GM23248 (cell line): ENCODE measurements around the gene DENND5A. TPM values are rescaled to one million over a fixed set of nuclear protein-coding genes. Genes with fewer than 3 reads are reported as not detected.

ENCODE experiments used
- DNase-seq: peaks from one replicate; pipeline ENCODE4 v3.0.0-alpha.2; 2015
- H2AFZ ChIP-seq: fragments of 200-600 bp; sonication (generic); 2 replicates; pipeline ENCODE4 v1.6.1; 2016; ENCODE audit warnings: antibody characterized with exemption
- H3F3A ChIP-seq: fragments of 200-600 bp; sonication (generic); 2 replicates; pipeline ENCODE4 v1.6.1; 2016; ENCODE audit warnings: mild to moderate bottlenecking, antibody characterized with exemption, mixed run types; ENCODE audit not compliant: insufficient read depth
- H3K27ac ChIP-seq: fragments of 200-600 bp; sonication (generic); 2 replicates; pipeline ENCODE4 v1.5.1; 2016; ENCODE audit warnings: mild to moderate bottlenecking
- H3K27me3 ChIP-seq: fragments of 200-600 bp; sonication (generic); replicated peaks from 2 replicates; pipeline ENCODE4 v1.6.1; 2016; ENCODE audit warnings: mild to moderate bottlenecking; ENCODE audit not compliant: insufficient read depth
- H3K36me3 ChIP-seq: fragments of 200-600 bp; sonication (generic); 2 replicates; pipeline ENCODE4 v1.6.1; 2016; ENCODE audit warnings: low read depth, mild to moderate bottlenecking
- H3K4me1 ChIP-seq: fragments of 200-600 bp; sonication (generic); 2 replicates; pipeline ENCODE4 v1.6.1; 2016; ENCODE audit warnings: mild to moderate bottlenecking; ENCODE audit not compliant: insufficient read depth
- H3K4me2 ChIP-seq: fragments of 200-600 bp; sonication (generic); one replicate; pipeline ENCODE4 v1.6.1; 2016; ENCODE audit warnings: mild to moderate bottlenecking; ENCODE audit not compliant: unreplicated experiment
- H3K4me3 ChIP-seq: fragments of 200-600 bp; sonication (generic); 2 replicates; pipeline ENCODE4 v1.5.1; 2016; ENCODE audit warnings: mild to moderate bottlenecking
- H3K79me2 ChIP-seq: fragments of 200-600 bp; sonication (generic); 2 replicates; pipeline ENCODE4 v1.6.1; 2016; ENCODE audit warnings: mild to moderate bottlenecking; ENCODE audit not compliant: insufficient read depth
- H3K9ac ChIP-seq: fragments of 200-600 bp; sonication (generic); 2 replicates; pipeline ENCODE4 v1.6.1; 2016; ENCODE audit warnings: mild to moderate bottlenecking
- H3K9me2 ChIP-seq: fragments of 200-600 bp; sonication (generic); 2 replicates; pipeline ENCODE4 v1.6.1; 2016; ENCODE audit warnings: mixed run types, mild to moderate bottlenecking, moderate library complexity; ENCODE audit not compliant: insufficient read depth
- H3K9me3 ChIP-seq: fragments of 200-600 bp; sonication (generic); one replicate; pipeline ENCODE4 v1.6.1; 2017; ENCODE audit warnings: low read depth
- H4K20me1 ChIP-seq: fragments of 200-600 bp; sonication (generic); 2 replicates; pipeline ENCODE4 v1.6.0; 2016; ENCODE audit not compliant: insufficient read depth
- EZH2 ChIP-seq: fragments of 200-600 bp; sonication (generic); IDR thresholded peaks from 2 replicates; pipeline ENCODE4 v1.6.1; 2018; ENCODE audit warnings: antibody characterized with exemption, mild to moderate bottlenecking; ENCODE audit not compliant: insufficient read depth, poor library complexity, severe bottlenecking
- EZH2phosphoT487 ChIP-seq: fragments of 200-600 bp; sonication (generic); IDR thresholded peaks from 2 replicates; pipeline ENCODE4 v1.6.1; 2018; ENCODE audit warnings: antibody characterized with exemption, moderate library complexity, mild to moderate bottlenecking, low read depth; ENCODE audit not compliant: insufficient read depth
- WGBS, 2 experiments: methylation state at CpG; one replicate each; pipeline ENCODE4 v1.1.6; 2015 to 2017; ENCODE audit warnings: low lambda C conversion rate in 2 of 2, low coverage in 1 of 2; ENCODE audit errors: missing lambda C conversion rate in 2 of 2; 5-methylcytosine and 5-hydroxymethylcytosine counted together
- in situ Hi-C: fragments of 300-500 bp; cut with MboI; formaldehyde crosslinking; loops from 2 replicates; pipeline ENCODE4 v1.15.0; 2020
- polyA plus RNA-seq: library from polyadenylated mRNA; unstranded; fragments of >200 nt; fragmentation: Nextera tagmentation; extraction: Ambion mirVana; gene quantifications from 2 replicates; pipeline ENCODE4 v1.2.1, GENCODE V29; 2016
- total RNA-seq: library from RNA; depleted of rRNA; stranded (reverse); fragments of >200 nt; shearing (Covaris generic); gene quantifications from 2 replicates; pipeline ENCODE4 v1.2.3, GENCODE V29; 2014

DENND5A gene
- total and polyA plus RNA-seq, 2 experiments from 2014 or later = 28.4 to 127 TPM

GRCh38 chr11:9136741-9137140 is 128.4 kb downstream of the DENND5A start:
- no peak overlapping the region for H3K4me3 ChIP-seq
- TF ChIP-seq EZH2phosphoT487 (no peak), EZH2 (no peak)
- H3F3A ChIP-seq = peaks cover 40% of the 10 kb centered on the region
- H3K9me2 ChIP-seq = no peaks in the 10 kb centered on the region
- 92 to 96% methylated on average over 2 of the region's 2 CpGs for WGBS, 2 experiments
- no peak overlapping the region for H3K4me2 ChIP-seq
- H3K27ac ChIP-seq = no peak overlapping the region
- peaks cover 45% of the 10 kb centered on the region for H3K36me3 ChIP-seq
- H4K20me1 ChIP-seq = no peaks in the 10 kb centered on the region
- H2AFZ ChIP-seq = no peak overlapping the region
- no peaks in the 10 kb centered on the region for H3K27me3 ChIP-seq
- no peak overlapping the region for H3K9ac ChIP-seq
- H3K79me2 ChIP-seq = 0 out of 2 replicates have a peak, but pooled peaks cover 4% of the 10 kb centered on the region
- H3K9me3 ChIP-seq = no peaks in the 10 kb centered on the region
- peaks cover 16% of the 10 kb centered on the region for H3K4me1 ChIP-seq
- DNase-seq = no peak
- in situ Hi-C loops = no loop called here

GRCh38 chr11:9133956-9134355 is 131.2 kb downstream of the DENND5A start:
- WGBS, 2 experiments = 98 to 100% methylated on average over 2 of the region's 2 CpGs
- Histone ChIP-seq H3F3A (peaks cover 19% of the 10 kb centered on the region; the same call in 1 of the 2 replicates), H3K4me2 (no peak overlapping the region), H3K9me2 (no peaks in the 10 kb centered on the region), H3K27ac (no peak overlapping the region), H3K4me3 (no peak overlapping the region), H3K27me3 (no peaks in the 10 kb centered on the region), H3K79me2 (0 out of 2 replicates have a peak, but pooled peaks cover 4% of the 10 kb centered on the region), H4K20me1 (no peaks in the 10 kb centered on the region), H3K4me1 (peaks cover 10% of the 10 kb centered on the region), H3K9me3 (no peaks in the 10 kb centered on the region), H2AFZ (no peak overlapping the region), H3K36me3 (peaks cover 21% of the 10 kb centered on the region; the same call in 1 of the 2 replicates), H3K9ac (no peak overlapping the region)
- no peak for DNase-seq
- in situ Hi-C loops = no loop called here
- TF ChIP-seq EZH2 = no peak
- no peak for TF ChIP-seq EZH2phosphoT487

- no peaks in the 10 kb centered on the region; the same call in 1 of the 2 replicates for H3K9me2 ChIP-seq
- no peaks in the 10 kb centered on the region for H3K9me3 ChIP-seq
- no peaks in the 10 kb centered on the region for H3K79me2 ChIP-seq
- H3K4me1 ChIP-seq = 0 out of 2 replicates have a peak, but pooled peaks cover 4% of the 10 kb centered on the region
- no peak overlapping the region for H3K4me2 ChIP-seq
- 96 to 97% methylated on average over 5 of the region's 5 CpGs for WGBS, 2 experiments
- no peak overlapping the region for H2AFZ ChIP-seq
- peaks cover 19% of the 10 kb centered on the region; the same call in 1 of the 2 replicates for H3F3A ChIP-seq
- no peak overlapping the region for H3K9ac ChIP-seq
- peaks cover 15% of the 10 kb centered on the region; the same call in 1 of the 2 replicates for H3K36me3 ChIP-seq
- TF ChIP-seq EZH2 (no peak), EZH2phosphoT487 (no peak)
- H3K27me3 ChIP-seq = no peaks in the 10 kb centered on the region
- in situ Hi-C loops = no loop called here
- H3K27ac ChIP-seq = no peak overlapping the region
- no peaks in the 10 kb centered on the region for H4K20me1 ChIP-seq
- H3K4me3 ChIP-seq = no peak overlapping the region
- peak; percentile 68 for DNase-seq
These were observed 132.8 kb downstream of the DENND5A start for GRCh38 chr11:9132203-9132878.

DNA sequence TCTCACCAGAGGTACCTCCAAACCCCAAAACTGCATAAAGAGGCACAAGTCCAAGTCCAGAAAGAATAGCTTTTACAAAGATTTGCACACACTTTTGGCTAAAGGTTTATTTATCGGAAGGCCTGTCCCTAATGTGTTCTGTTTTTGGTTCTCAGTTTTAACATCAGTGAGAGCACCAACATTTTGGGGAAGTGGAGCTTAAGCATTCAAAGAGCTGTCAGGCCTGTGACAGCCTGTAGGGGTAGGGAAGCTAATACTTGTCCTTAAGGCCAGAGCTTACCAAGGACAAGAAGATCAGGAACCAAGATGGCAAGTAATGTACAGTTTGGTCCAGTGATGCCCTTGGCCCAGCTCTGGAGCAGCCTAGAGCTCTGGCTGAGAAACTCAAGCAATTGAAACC is 134.9 kb downstream of the DENND5A start:
- in situ Hi-C loops = no loop called here

More for the DNA sequence above, 134.9 kb downstream of the DENND5A start:
- Histone ChIP-seq H2AFZ (no peak overlapping the region), H3K36me3 (0 out of 2 replicates have a peak, but pooled peaks cover 2% of the 10 kb centered on the region), H3K9me2 (no peaks in the 10 kb centered on the region; the same call in 1 of the 2 replicates), H3K4me3 (no peak overlapping the region), H3K4me2 (no peak overlapping the region), H3K9ac (no peak overlapping the region), H3F3A (peaks cover 10% of the 10 kb centered on the region; the same call in 1 of the 2 replicates), H4K20me1 (no peaks in the 10 kb centered on the region), H3K27me3 (no peaks in the 10 kb centered on the region), H3K79me2 (no peaks in the 10 kb centered on the region), H3K4me1 (0 out of 2 replicates have a peak, but pooled peaks cover 4% of the 10 kb centered on the region), H3K27ac (no peak overlapping the region), H3K9me3 (no peaks in the 10 kb centered on the region)
- no peak for DNase-seq
- no peak for TF ChIP-seq EZH2
- no peak for TF ChIP-seq EZH2phosphoT487
- 95 to 100% methylated on average over 1 of the region's 1 CpG for WGBS, 2 experiments
